Measurements from ENCODE around the gene DDX41.

- TF ChIP-seq CTCF (IDR thresholded peaks at IDR 0.05; ENCODE audit: extremely low read depth in 1 of 2, insufficient read depth in 1 of 2, low read depth in 1 of 2, low read length in 2 of 2), result peak in 1 of 2 donors; percentile 38
- no peak for TF ChIP-seq MYC (IDR thresholded peaks at IDR 0.05; ENCODE audit: low read depth, low read length)
- TF ChIP-seq POLR2A (IDR thresholded peaks at IDR 0.05; ENCODE audit: low read depth, low read length), result no peak
These were observed 27.5 kb downstream of the DDX41 start for GRCh38 chr5:177489119-177489716.

Measured in endothelial cell of umbilical vein (primary cell).